WTC11 (cell line): ENCODE results near the gene ANTKMT. TPM values are rescaled to one million over a fixed set of nuclear protein-coding genes. Genes with fewer than 3 reads are reported as not detected.

Experiments used
- ATAC-seq: fragments of 200-7000 bp; cut with Tn5 transposase; 2 replicates; pipeline ENCODE4 v1.10.0; 2021; ENCODE audit warnings: mild to moderate bottlenecking, moderate library complexity
- CTCF ChIA-PET: fragments of 300-600 bp; sonication (Branson Sonifier 250); formaldehyde crosslinking; loops from one replicate; lab custom pipeline; 2021; ENCODE audit warnings: antibody characterized with exemption; lab: Charles Lee
- POLR2A ChIA-PET: fragments of 350-600 bp; sonication (Branson Sonifier 250); formaldehyde crosslinking; loops from one replicate; lab custom pipeline; 2021; ENCODE audit warnings: antibody characterized with exemption; lab: Charles Lee
- DNase-seq: peaks from one replicate; pipeline ENCODE4 v3.0.0; 2021; ENCODE audit warnings: low spot score
- H3K27ac Mint-ChIP-seq: 2 replicates; pipeline ENCODE4 v1.8.0; 2021; ENCODE audit warnings: mixed read lengths
- H3K27me3 Mint-ChIP-seq: 2 replicates; pipeline ENCODE4 v1.8.0; 2021; ENCODE audit warnings: low read depth, mild to moderate bottlenecking, moderate library complexity, mixed read lengths
- H3K36me3 Mint-ChIP-seq: 2 replicates; pipeline ENCODE4 v1.8.0; 2021; ENCODE audit warnings: mixed read lengths
- H3K4me1 Mint-ChIP-seq: 2 replicates; pipeline ENCODE4 v1.8.0; 2022; ENCODE audit warnings: mixed read lengths
- H3K4me3 Mint-ChIP-seq: 2 replicates; pipeline ENCODE4 v1.8.0; 2021; ENCODE audit warnings: mild to moderate bottlenecking, moderate library complexity, mixed read lengths
- H3K9me3 Mint-ChIP-seq: 2 replicates; pipeline ENCODE4 v1.8.0; 2021; ENCODE audit warnings: mixed read lengths
- EMX1 ChIP-seq: fragments of 250-450 bp; sonication (Bioruptor Pico); IDR thresholded peaks from 2 replicates; pipeline ENCODE4 v1.8.0; 2021; ENCODE audit warnings: mild to moderate bottlenecking
- ETV6 ChIP-seq: sonication (generic); formaldehyde crosslinking; IDR thresholded peaks from 2 replicates; pipeline ENCODE4 v1.8.1; 2022; ENCODE audit warnings: mild to moderate bottlenecking, missing genetic modification reagents
- FOXP1 ChIP-seq: sonication (generic); formaldehyde crosslinking; IDR thresholded peaks from 2 replicates; pipeline ENCODE4 v1.8.0; 2022; ENCODE audit warnings: missing genetic modification reagents, mild to moderate bottlenecking, moderate library complexity, borderline replicate concordance
- KAT7 ChIP-seq: sonication (generic); formaldehyde crosslinking; IDR thresholded peaks from 2 replicates; pipeline ENCODE4 v1.8.1; 2023; ENCODE audit warnings: missing genetic modification reagents, mild to moderate bottlenecking, borderline replicate concordance
- NR2C2 ChIP-seq: sonication (generic); formaldehyde crosslinking; IDR thresholded peaks from 2 replicates; pipeline ENCODE4 v1.8.0; 2022; ENCODE audit warnings: mild to moderate bottlenecking, missing genetic modification reagents
- RELA ChIP-seq: sonication (generic); formaldehyde crosslinking; IDR thresholded peaks from 2 replicates; pipeline ENCODE4 v1.8.1; 2022; ENCODE audit warnings: missing genetic modification reagents, mild to moderate bottlenecking, borderline replicate concordance
- ZNF121 ChIP-seq: sonication (generic); formaldehyde crosslinking; IDR thresholded peaks from 2 replicates; pipeline ENCODE4 v1.8.0; 2023; ENCODE audit warnings: missing genetic modification reagents
- ZNF423 ChIP-seq: fragments of 250-450 bp; sonication (Bioruptor Pico); IDR thresholded peaks from 2 replicates; pipeline ENCODE4 v2.1.2; 2022; ENCODE audit warnings: mild to moderate bottlenecking, moderate library complexity
- total RNA-seq: library from RNA; stranded (reverse); gene quantifications from 3 replicates; pipeline ENCODE4 v1.2.3, GENCODE V29; 2021
- TF ChIP-seq, protein P1 (sequence below): sonication (generic); formaldehyde crosslinking; IDR thresholded peaks from 2 replicates; pipeline ENCODE4 v1.8.0; 2022; ENCODE audit warnings: missing genetic modification reagents
- TF ChIP-seq, protein P2 (sequence below): sonication (generic); formaldehyde crosslinking; IDR thresholded peaks from 2 replicates; pipeline ENCODE4 v1.8.0; 2023; ENCODE audit warnings: mild to moderate bottlenecking, missing genetic modification reagents
- TF ChIP-seq, protein P3 (sequence below): sonication (generic); formaldehyde crosslinking; IDR thresholded peaks from 2 replicates; pipeline ENCODE4 v1.8.1; 2022; ENCODE audit warnings: mild to moderate bottlenecking, missing genetic modification reagents, moderate library complexity, borderline replicate concordance
- TF ChIP-seq, protein P4 (sequence below): sonication (generic); formaldehyde crosslinking; IDR thresholded peaks from 2 replicates; pipeline ENCODE4 v1.8.1; 2022; ENCODE audit warnings: low read depth, mild to moderate bottlenecking, moderate library complexity, missing genetic modification reagents, borderline replicate concordance
- TF ChIP-seq, protein P5 (sequence below): sonication (generic); formaldehyde crosslinking; IDR thresholded peaks from 2 replicates; pipeline ENCODE4 v1.8.1; 2023; ENCODE audit warnings: mild to moderate bottlenecking, missing genetic modification reagents, moderate library complexity
- TF ChIP-seq, protein P6 (sequence below): sonication (generic); formaldehyde crosslinking; IDR thresholded peaks from 2 replicates; pipeline ENCODE4 v1.8.0; 2022; ENCODE audit warnings: mild to moderate bottlenecking, missing genetic modification reagents
- TF ChIP-seq, protein P7 (sequence below): sonication (generic); formaldehyde crosslinking; conservative IDR thresholded peaks from 2 replicates; pipeline ENCODE4 v1.8.1; 2023; ENCODE audit warnings: mild to moderate bottlenecking, low read depth, missing genetic modification reagents, moderate library complexity
- TF ChIP-seq, protein P8 (sequence below): sonication (generic); formaldehyde crosslinking; IDR thresholded peaks from 2 replicates; pipeline ENCODE4 v1.8.1; 2023; ENCODE audit warnings: mild to moderate bottlenecking, missing genetic modification reagents, moderate library complexity

ANTKMT gene
- total RNA-seq, 1 experiment from 2014 or later = 40.6 TPM

DNA sequence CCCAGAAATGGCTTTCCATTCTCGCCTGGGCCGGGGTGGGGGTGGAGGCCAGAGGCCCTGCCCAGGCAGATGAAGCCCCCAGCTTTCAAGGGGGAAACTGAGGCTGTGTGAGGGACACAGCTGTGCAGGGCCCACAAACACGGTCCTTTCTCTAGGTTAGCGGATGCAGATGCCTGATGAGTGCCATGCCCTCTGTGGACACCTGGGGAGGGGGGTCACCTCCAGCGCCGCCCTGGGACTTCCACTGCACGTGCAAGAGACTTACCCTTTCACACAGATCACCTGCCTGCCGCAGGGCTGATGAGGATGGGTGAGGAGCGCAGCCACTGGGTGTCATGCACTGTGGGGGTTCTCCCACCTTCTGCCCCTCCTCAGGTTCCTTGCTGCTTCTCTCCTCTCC is 2.6 kb upstream of the ANTKMT start:
- H3K9me3 Mint-ChIP-seq = no peaks in the 10 kb centered on the region
- H3K27me3 Mint-ChIP-seq = peaks cover 27% of the 10 kb centered on the region
- no peaks in the 10 kb centered on the region; the same call in 1 of the 2 replicates for H3K36me3 Mint-ChIP-seq
- POLR2A ChIA-PET = no interaction called here
- CTCF ChIA-PET = no interaction called here
- DNase-seq = no peak
- TF ChIP-seq ZNF423 (no peak), NR2C2 (no peak), KAT7 (no peak), EMX1 (CRISPR knock-in tag) (0 out of 2 replicates have a peak, but pooled peaks have one; percentile 7)
- TF ChIP-seq, all 79 proteins: peak for 1
- Mint-ChIP-seq H3K4me1 (peaks cover 16% of the 10 kb centered on the region), H3K27ac (no peak overlapping the region), H3K4me3 (no peak overlapping the region)
- ATAC-seq = no peak

DNA sequence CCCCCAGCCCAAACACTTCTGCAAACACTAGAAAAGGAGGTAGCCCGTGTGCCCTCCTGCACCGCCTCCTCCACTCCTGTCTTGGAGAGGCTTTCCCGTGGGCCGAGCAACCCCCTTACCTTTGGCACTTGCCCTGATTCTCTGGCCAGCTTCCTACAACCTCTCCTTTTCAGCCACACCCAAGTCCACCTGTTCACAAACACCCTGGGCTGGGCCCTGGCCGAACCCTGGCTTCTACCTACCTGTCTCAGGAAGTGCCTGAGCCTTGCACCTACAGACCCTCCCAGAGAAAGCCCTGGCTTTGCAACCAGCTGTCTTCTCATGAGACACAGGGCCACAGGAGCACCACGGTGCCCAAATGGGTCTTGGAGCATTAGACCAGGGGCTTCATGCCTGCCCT is 2.0 kb upstream of the ANTKMT start:
- ChIA-PET POLR2A (no interaction called here), CTCF (interaction anchor here (1.5 to 2.8 kb wide), 4 partner anchors 9 to 66 kb away, joined by 7 to 19 read pairs (median 10); partner anchors contain the start of gene RHBDL1)
- Mint-ChIP-seq H3K4me3 (peak overlapping the region; percentile 45), H3K27me3 (peaks cover 22% of the 10 kb centered on the region), H3K36me3 (no peaks in the 10 kb centered on the region; the same call in 1 of the 2 replicates), H3K4me1 (peaks cover 16% of the 10 kb centered on the region), H3K27ac (no peak overlapping the region), H3K9me3 (no peaks in the 10 kb centered on the region)
- no peak for DNase-seq
- TF ChIP-seq ZNF121 (CRISPR knock-in tag) (no peak), ETV6 (CRISPR knock-in tag) (no peak)
- TF ChIP-seq, protein P1, sequence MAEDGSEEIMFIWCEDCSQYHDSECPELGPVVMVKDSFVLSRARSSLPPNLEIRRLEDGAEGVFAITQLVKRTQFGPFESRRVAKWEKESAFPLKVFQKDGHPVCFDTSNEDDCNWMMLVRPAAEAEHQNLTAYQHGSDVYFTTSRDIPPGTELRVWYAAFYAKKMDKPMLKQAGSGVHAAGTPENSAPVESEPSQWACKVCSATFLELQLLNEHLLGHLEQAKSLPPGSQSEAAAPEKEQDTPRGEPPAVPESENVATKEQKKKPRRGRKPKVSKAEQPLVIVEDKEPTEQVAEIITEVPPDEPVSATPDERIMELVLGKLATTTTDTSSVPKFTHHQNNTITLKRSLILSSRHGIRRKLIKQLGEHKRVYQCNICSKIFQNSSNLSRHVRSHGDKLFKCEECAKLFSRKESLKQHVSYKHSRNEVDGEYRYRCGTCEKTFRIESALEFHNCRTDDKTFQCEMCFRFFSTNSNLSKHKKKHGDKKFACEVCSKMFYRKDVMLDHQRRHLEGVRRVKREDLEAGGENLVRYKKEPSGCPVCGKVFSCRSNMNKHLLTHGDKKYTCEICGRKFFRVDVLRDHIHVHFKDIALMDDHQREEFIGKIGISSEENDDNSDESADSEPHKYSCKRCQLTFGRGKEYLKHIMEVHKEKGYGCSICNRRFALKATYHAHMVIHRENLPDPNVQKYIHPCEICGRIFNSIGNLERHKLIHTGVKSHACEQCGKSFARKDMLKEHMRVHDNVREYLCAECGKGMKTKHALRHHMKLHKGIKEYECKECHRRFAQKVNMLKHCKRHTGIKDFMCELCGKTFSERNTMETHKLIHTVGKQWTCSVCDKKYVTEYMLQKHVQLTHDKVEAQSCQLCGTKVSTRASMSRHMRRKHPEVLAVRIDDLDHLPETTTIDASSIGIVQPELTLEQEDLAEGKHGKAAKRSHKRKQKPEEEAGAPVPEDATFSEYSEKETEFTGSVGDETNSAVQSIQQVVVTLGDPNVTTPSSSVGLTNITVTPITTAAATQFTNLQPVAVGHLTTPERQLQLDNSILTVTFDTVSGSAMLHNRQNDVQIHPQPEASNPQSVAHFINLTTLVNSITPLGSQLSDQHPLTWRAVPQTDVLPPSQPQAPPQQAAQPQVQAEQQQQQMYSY = no peak
- TF ChIP-seq, protein P2, sequence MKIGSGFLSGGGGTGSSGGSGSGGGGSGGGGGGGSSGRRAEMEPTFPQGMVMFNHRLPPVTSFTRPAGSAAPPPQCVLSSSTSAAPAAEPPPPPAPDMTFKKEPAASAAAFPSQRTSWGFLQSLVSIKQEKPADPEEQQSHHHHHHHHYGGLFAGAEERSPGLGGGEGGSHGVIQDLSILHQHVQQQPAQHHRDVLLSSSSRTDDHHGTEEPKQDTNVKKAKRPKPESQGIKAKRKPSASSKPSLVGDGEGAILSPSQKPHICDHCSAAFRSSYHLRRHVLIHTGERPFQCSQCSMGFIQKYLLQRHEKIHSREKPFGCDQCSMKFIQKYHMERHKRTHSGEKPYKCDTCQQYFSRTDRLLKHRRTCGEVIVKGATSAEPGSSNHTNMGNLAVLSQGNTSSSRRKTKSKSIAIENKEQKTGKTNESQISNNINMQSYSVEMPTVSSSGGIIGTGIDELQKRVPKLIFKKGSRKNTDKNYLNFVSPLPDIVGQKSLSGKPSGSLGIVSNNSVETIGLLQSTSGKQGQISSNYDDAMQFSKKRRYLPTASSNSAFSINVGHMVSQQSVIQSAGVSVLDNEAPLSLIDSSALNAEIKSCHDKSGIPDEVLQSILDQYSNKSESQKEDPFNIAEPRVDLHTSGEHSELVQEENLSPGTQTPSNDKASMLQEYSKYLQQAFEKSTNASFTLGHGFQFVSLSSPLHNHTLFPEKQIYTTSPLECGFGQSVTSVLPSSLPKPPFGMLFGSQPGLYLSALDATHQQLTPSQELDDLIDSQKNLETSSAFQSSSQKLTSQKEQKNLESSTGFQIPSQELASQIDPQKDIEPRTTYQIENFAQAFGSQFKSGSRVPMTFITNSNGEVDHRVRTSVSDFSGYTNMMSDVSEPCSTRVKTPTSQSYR = no peak
- TF ChIP-seq, protein P3, sequence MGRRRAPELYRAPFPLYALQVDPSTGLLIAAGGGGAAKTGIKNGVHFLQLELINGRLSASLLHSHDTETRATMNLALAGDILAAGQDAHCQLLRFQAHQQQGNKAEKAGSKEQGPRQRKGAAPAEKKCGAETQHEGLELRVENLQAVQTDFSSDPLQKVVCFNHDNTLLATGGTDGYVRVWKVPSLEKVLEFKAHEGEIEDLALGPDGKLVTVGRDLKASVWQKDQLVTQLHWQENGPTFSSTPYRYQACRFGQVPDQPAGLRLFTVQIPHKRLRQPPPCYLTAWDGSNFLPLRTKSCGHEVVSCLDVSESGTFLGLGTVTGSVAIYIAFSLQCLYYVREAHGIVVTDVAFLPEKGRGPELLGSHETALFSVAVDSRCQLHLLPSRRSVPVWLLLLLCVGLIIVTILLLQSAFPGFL (CRISPR knock-in tag) = no peak
- TF ChIP-seq, protein P4, sequence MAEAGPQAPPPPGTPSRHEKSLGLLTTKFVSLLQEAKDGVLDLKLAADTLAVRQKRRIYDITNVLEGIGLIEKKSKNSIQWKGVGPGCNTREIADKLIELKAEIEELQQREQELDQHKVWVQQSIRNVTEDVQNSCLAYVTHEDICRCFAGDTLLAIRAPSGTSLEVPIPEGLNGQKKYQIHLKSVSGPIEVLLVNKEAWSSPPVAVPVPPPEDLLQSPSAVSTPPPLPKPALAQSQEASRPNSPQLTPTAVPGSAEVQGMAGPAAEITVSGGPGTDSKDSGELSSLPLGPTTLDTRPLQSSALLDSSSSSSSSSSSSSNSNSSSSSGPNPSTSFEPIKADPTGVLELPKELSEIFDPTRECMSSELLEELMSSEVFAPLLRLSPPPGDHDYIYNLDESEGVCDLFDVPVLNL = no peak
- TF ChIP-seq, protein P5, sequence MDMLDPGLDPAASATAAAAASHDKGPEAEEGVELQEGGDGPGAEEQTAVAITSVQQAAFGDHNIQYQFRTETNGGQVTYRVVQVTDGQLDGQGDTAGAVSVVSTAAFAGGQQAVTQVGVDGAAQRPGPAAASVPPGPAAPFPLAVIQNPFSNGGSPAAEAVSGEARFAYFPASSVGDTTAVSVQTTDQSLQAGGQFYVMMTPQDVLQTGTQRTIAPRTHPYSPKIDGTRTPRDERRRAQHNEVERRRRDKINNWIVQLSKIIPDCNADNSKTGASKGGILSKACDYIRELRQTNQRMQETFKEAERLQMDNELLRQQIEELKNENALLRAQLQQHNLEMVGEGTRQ (CRISPR knock-in tag) = no peak
- ATAC-seq = no peak

DNA sequence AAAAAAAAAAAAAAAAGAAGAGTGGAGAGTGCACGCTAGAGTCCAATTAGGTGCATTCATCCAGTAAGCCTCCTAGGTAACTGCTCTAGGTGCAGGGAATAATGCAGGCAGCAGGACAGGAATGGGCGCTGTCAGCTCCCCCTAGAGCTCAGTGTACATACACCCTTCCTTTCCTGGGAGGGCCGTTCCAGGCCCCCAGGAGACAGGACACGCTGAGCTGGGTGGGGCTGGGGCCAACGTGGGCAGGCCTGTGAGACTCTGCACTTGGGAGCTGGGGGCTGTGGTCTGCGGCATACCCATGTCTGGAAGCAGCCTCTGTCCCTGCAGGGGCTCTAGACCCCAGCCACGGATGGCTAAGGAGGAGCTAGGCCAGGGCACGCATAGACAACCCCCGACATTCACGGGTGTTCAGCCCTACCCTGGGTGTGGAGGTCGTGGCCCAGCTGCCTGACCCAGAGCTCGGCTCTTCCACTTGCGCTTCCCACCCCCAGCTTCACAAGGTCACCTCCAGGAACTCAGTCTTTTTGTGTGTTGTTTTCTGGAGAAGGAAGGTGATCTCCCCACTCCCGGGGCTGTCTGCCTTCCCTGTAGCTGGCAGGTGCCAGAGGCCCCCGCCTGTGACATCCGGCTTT is 1.0 kb upstream of the ANTKMT start:
- ChIA-PET CTCF (interaction anchor here (0.6 to 2.8 kb wide), 22 partner anchors 8 to 426 kb away, joined by 3 to 22 read pairs (median 5); partner anchors contain the start of genes CHTF18, GNG13, JMJD8 and RHBDL1), POLR2A (interaction anchor here (0.7 to 2.9 kb wide), 13 partner anchors 8 to 90 kb away, joined by 3 to 10 read pairs (median 3); partner anchors contain the start of genes CIAO3, RHOT2, STUB1 and WDR24)
- Mint-ChIP-seq H3K27me3 (peaks cover 15% of the 10 kb centered on the region), H3K36me3 (no peaks in the 10 kb centered on the region; the same call in 1 of the 2 replicates), H3K9me3 (no peaks in the 10 kb centered on the region), H3K4me3 (peak overlapping the region; percentile 74), H3K27ac (peak overlapping the region; percentile 63), H3K4me1 (peaks cover 16% of the 10 kb centered on the region)
- ATAC-seq (no peak), DNase-seq (no peak)
- no peak for TF ChIP-seq FOXP1 (CRISPR knock-in tag)
- TF ChIP-seq, protein P6, sequence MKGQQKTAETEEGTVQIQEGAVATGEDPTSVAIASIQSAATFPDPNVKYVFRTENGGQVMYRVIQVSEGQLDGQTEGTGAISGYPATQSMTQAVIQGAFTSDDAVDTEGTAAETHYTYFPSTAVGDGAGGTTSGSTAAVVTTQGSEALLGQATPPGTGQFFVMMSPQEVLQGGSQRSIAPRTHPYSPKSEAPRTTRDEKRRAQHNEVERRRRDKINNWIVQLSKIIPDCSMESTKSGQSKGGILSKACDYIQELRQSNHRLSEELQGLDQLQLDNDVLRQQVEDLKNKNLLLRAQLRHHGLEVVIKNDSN (CRISPR knock-in tag) = no peak
- TF ChIP-seq, protein P7, sequence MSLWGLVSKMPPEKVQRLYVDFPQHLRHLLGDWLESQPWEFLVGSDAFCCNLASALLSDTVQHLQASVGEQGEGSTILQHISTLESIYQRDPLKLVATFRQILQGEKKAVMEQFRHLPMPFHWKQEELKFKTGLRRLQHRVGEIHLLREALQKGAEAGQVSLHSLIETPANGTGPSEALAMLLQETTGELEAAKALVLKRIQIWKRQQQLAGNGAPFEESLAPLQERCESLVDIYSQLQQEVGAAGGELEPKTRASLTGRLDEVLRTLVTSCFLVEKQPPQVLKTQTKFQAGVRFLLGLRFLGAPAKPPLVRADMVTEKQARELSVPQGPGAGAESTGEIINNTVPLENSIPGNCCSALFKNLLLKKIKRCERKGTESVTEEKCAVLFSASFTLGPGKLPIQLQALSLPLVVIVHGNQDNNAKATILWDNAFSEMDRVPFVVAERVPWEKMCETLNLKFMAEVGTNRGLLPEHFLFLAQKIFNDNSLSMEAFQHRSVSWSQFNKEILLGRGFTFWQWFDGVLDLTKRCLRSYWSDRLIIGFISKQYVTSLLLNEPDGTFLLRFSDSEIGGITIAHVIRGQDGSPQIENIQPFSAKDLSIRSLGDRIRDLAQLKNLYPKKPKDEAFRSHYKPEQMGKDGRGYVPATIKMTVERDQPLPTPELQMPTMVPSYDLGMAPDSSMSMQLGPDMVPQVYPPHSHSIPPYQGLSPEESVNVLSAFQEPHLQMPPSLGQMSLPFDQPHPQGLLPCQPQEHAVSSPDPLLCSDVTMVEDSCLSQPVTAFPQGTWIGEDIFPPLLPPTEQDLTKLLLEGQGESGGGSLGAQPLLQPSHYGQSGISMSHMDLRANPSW = no peak
- TF ChIP-seq, protein P8, sequence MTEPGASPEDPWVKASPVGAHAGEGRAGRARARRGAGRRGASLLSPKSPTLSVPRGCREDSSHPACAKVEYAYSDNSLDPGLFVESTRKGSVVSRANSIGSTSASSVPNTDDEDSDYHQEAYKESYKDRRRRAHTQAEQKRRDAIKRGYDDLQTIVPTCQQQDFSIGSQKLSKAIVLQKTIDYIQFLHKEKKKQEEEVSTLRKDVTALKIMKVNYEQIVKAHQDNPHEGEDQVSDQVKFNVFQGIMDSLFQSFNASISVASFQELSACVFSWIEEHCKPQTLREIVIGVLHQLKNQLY = no peak
- TF ChIP-seq RELA (CRISPR knock-in tag) = no peak
- no peak for TF ChIP-seq ETV6 (CRISPR knock-in tag)
